HepG2 (cell line): ENCODE data around the gene IHH. TPM values are rescaled to one million over a fixed set of nuclear protein-coding genes. Genes with fewer than 3 reads are reported as not detected.

Experiments
- CEBPB ChIP-seq: IDR thresholded peaks from 2 replicates; pipeline ENCODE4 v1.6.1; 2011; ENCODE audit warnings: low read depth, low read length, improper control_type of control experiment, borderline replicate concordance
- HCFC1 ChIP-seq: fragments of 150-350 bp; IDR thresholded peaks from 2 replicates; pipeline ENCODE4 v1.6.1; 2014; ENCODE audit warnings: low read depth, low read length
- IRF1 ChIP-seq: sonication (generic); formaldehyde crosslinking; IDR thresholded peaks from 2 replicates; pipeline ENCODE4 v1.4.0; 2020; ENCODE audit warnings: low read depth, mild to moderate bottlenecking, missing genetic modification reagents
- ISX ChIP-seq: sonication (generic); formaldehyde crosslinking; conservative IDR thresholded peaks from 2 replicates; pipeline ENCODE4 v1.5.0; 2020; ENCODE audit warnings: missing genetic modification reagents
- NFYB ChIP-seq: sonication (generic); formaldehyde crosslinking; IDR thresholded peaks from 2 replicates; pipeline ENCODE4 v1.4.0; 2020; ENCODE audit warnings: missing genetic modification reagents
- SNAPC5 ChIP-seq: sonication (generic); formaldehyde crosslinking; IDR thresholded peaks from 2 replicates; pipeline ENCODE4 v1.8.1; 2023; ENCODE audit warnings: mild to moderate bottlenecking, missing genetic modification reagents, borderline replicate concordance
- TIGD3 ChIP-seq: sonication (generic); formaldehyde crosslinking; IDR thresholded peaks from 2 replicates; pipeline ENCODE4 v1.5.1; 2020; ENCODE audit warnings: mild to moderate bottlenecking, missing genetic modification reagents, borderline replicate concordance
- ZBTB1 ChIP-seq: sonication (generic); formaldehyde crosslinking; IDR thresholded peaks from 2 replicates; pipeline ENCODE4 v1.4.0; 2020; ENCODE audit warnings: missing genetic modification reagents, borderline replicate concordance
- ZFP36L2 ChIP-seq: sonication (generic); formaldehyde crosslinking; IDR thresholded peaks from 2 replicates; pipeline ENCODE4 v1.4.0; 2020; ENCODE audit warnings: missing genetic modification reagents
- ZNF431 ChIP-seq: sonication (generic); formaldehyde crosslinking; IDR thresholded peaks from 2 replicates; pipeline ENCODE4 v1.9.0; 2022; ENCODE audit warnings: missing genetic modification reagents, low read depth, mild to moderate bottlenecking, borderline replicate concordance
- ZNF549 ChIP-seq: sonication (generic); formaldehyde crosslinking; IDR thresholded peaks from 2 replicates; pipeline ENCODE4 v1.5.0; 2020; ENCODE audit warnings: missing genetic modification reagents
- ZNF609 ChIP-seq: sonication (generic); formaldehyde crosslinking; IDR thresholded peaks from 2 replicates; pipeline ENCODE4 v1.4.0; 2020; ENCODE audit warnings: mild to moderate bottlenecking, missing genetic modification reagents, borderline replicate concordance
- ZNF800 ChIP-seq: sonication (generic); formaldehyde crosslinking; IDR thresholded peaks from 2 replicates; pipeline ENCODE4 v1.4.0; 2020; ENCODE audit warnings: missing genetic modification reagents
- ZXDC ChIP-seq: sonication (generic); formaldehyde crosslinking; IDR thresholded peaks from 2 replicates; pipeline ENCODE4 v1.5.0; 2020; ENCODE audit warnings: mild to moderate bottlenecking, missing genetic modification reagents
- polyA plus RNA-seq, 8 experiments: library from polyadenylated mRNA; depleted of rRNA in 3 of 8; stranded (reverse) in 7 of 8; unstranded in 1 of 8; fragments of >200 nt; fragmentation: Illumina TruSeq in 4 of 8; extraction: Trizol in 4 of 8; gene quantifications; 2 replicates each; pipeline versions ENCODE4 v1.2.1 to v1.2.3, GENCODE V29; 2011 to 2016; ENCODE audit warnings: low read depth in 4 of 8, missing spikeins in 1 of 8, mixed read lengths in 1 of 8; ENCODE audit not compliant: insufficient read depth in 1 of 8
- total RNA-seq, 5 experiments: library from RNA; depleted of rRNA; stranded (reverse); fragments of >200 nt; fragmentation: Illumina TruSeq; extraction: Trizol; gene quantifications; 2 replicates each; pipeline ENCODE4 v1.2.3, GENCODE V29; 2016; ENCODE audit warnings: low read depth in 1 of 5

IHH gene
- total and polyA plus RNA-seq, 2 of the 13 experiments (the other 11 are each of a cell fraction or from before 2014, with no cell fraction given): 0.42 TPM; not detected in 1

- TF ChIP-seq ZXDC (no peak), CEBPB (no peak), ZNF800 (CRISPR knock-in tag) (peak; percentile 66; the same call in 1 of the 2 replicates), ZFP36L2 (CRISPR knock-in tag) (no peak), ISX (no peak), ZNF609 (CRISPR knock-in tag) (peak; percentile 99), ZNF549 (CRISPR knock-in tag) (no peak), SNAPC5 (CRISPR knock-in tag) (no peak), ZBTB1 (CRISPR knock-in tag) (no peak), IRF1 (CRISPR knock-in tag) (no peak), NFYB (no peak), HCFC1 (no peak), TIGD3 (CRISPR knock-in tag) (no peak), ZNF431 (CRISPR knock-in tag) (no peak)
These were observed 10.6 kb upstream of the IHH start (continued) for GRCh38 chr2:219071131-219071816.
